ENCODE measurements around the gene ACACB. TPM values are rescaled to one million over a fixed set of nuclear protein-coding genes. Genes with fewer than 3 reads are reported as not detected.

ACACB gene
- total RNA-seq, 1 experiment from 2014 or later = 8.2 TPM

DNA sequence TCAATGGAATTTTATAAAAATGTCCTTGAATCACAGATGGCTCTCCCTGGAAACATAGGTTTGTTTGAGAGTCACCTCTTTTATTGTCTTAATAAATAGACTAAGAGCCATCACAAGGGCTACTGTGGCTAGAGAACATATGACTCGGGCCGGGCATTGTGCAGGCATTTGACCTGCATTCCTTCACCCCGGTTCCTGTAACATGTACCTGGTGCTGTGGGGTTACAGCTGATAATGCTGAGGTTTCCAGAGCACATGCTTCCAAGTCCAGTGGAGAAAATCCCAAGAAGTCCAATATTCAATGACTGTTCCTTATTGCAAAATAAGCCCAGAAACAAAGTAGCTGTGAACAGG, 1.0 kb upstream of the ACACB start:
- DNase-seq (ENCODE audit: low spot score) = no peak
- no peaks in the 10 kb centered on the region for H3K27me3 ChIP-seq (replicated peaks; ENCODE audit: insufficient read depth, low read depth, low read length, poor library complexity)
- POLR2A ChIA-PET (ENCODE audit: low non-redundant PET) = no interaction called here
- TF ChIP-seq EZH2 (IDR thresholded peaks at IDR 0.05; ENCODE audit: borderline replicate concordance, low read depth, low read length, poor library complexity, severe bottlenecking) = no peak
- TF ChIP-seq, protein P1, sequence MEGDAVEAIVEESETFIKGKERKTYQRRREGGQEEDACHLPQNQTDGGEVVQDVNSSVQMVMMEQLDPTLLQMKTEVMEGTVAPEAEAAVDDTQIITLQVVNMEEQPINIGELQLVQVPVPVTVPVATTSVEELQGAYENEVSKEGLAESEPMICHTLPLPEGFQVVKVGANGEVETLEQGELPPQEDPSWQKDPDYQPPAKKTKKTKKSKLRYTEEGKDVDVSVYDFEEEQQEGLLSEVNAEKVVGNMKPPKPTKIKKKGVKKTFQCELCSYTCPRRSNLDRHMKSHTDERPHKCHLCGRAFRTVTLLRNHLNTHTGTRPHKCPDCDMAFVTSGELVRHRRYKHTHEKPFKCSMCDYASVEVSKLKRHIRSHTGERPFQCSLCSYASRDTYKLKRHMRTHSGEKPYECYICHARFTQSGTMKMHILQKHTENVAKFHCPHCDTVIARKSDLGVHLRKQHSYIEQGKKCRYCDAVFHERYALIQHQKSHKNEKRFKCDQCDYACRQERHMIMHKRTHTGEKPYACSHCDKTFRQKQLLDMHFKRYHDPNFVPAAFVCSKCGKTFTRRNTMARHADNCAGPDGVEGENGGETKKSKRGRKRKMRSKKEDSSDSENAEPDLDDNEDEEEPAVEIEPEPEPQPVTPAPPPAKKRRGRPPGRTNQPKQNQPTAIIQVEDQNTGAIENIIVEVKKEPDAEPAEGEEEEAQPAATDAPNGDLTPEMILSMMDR (conservative IDR thresholded peaks at IDR 0.05; ENCODE audit: low read depth, low read length) = no peak
- no peak overlapping the region for H3K4me3 ChIP-seq (ENCODE audit: low read depth, low read length, poor library complexity, severe bottlenecking)
- peaks cover 6% of the 10 kb centered on the region for H3K4me1 ChIP-seq (ENCODE audit: insufficient read depth, low read length, poor library complexity, severe bottlenecking)
- CTCF ChIA-PET = no interaction called here
- no peak overlapping the region for H3K27ac ChIP-seq (ENCODE audit: low read depth, low read length, poor library complexity, severe bottlenecking)
- H3K36me3 ChIP-seq (ENCODE audit: insufficient read depth, low read length, poor library complexity, severe bottlenecking) = no peaks in the 10 kb centered on the region
- intact Hi-C loops (cut with micrococcal nuclease; ENCODE audit: unreplicated experiment) = no loop called here
- no peaks in the 10 kb centered on the region for H3K9me3 ChIP-seq (ENCODE audit: low read depth, low read length, poor library complexity, severe bottlenecking)
- BruUV-seq (replicated peaks) = no TSS peak

DNA sequence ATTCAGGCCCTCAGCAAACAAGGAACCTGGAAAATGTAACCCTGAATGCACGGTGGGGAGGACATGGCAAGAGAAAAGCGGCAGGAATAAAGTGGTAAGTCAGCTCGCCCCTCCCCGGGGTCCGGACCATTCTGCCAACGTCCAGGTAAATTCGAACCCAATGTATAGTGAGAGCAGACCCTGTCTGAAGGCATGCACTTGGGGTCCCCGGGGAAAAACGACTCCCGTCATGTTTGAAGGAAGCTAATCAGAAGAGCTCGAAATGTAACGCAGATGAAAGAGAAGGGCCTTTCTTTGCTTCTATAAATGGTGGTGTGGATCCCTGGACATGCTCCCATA, 193 bp downstream of the ACACB start:
- ChIA-PET POLR2A (ENCODE audit: low non-redundant PET) (no interaction called here), CTCF (interaction anchor here (0.7 kb wide), 1 partner anchor 89 kb away, joined by 5 read pairs; no protein-coding TSS in a partner anchor)
- no peak for DNase-seq (ENCODE audit: low spot score)
- H3K4me3 ChIP-seq (ENCODE audit: low read depth, low read length, poor library complexity, severe bottlenecking) = no peak overlapping the region
- no peak overlapping the region for H3K27ac ChIP-seq (ENCODE audit: low read depth, low read length, poor library complexity, severe bottlenecking)
- no peaks in the 10 kb centered on the region for H3K27me3 ChIP-seq (replicated peaks; ENCODE audit: insufficient read depth, low read depth, low read length, poor library complexity)
- BruUV-seq (replicated peaks) = no TSS peak
- TF ChIP-seq, protein P1 (conservative IDR thresholded peaks at IDR 0.05; ENCODE audit: low read depth, low read length) = no peak
- TF ChIP-seq EZH2 (IDR thresholded peaks at IDR 0.05; ENCODE audit: borderline replicate concordance, low read depth, low read length, poor library complexity, severe bottlenecking) = no peak
- intact Hi-C loops (cut with micrococcal nuclease; ENCODE audit: unreplicated experiment) = no loop called here
- no peaks in the 10 kb centered on the region for H3K4me1 ChIP-seq (ENCODE audit: insufficient read depth, low read length, poor library complexity, severe bottlenecking)
- H3K9me3 ChIP-seq (ENCODE audit: low read depth, low read length, poor library complexity, severe bottlenecking) = no peaks in the 10 kb centered on the region
- H3K36me3 ChIP-seq (ENCODE audit: insufficient read depth, low read length, poor library complexity, severe bottlenecking) = no peaks in the 10 kb centered on the region

DNA sequence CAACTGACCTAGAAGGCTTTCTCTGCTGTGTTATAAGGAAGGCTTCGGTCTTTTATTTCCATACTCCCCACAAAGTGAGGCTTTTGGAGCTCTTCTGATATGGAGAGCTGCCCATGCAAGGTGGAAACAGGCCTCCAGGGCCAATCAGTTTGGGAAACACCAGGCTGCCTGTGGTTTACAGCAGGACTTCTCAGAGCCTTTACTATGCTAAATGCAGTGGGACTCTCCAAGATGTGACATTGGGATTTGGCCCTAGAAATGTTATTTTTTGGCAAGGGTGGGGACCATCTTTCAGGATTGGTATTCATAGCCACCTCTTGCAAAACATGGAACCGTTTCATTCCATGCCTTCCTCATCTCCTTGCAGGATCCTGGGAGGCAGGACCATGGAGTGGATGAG, 3.7 kb downstream of the ACACB start:
- no TSS peak for BruUV-seq (replicated peaks)
- H3K36me3 ChIP-seq (ENCODE audit: insufficient read depth, low read length, poor library complexity, severe bottlenecking) = no peaks in the 10 kb centered on the region
- no peak overlapping the region for H3K4me3 ChIP-seq (ENCODE audit: low read depth, low read length, poor library complexity, severe bottlenecking)
- ChIA-PET POLR2A (ENCODE audit: low non-redundant PET) (no interaction called here), CTCF (no interaction called here)
- TF ChIP-seq EZH2 (IDR thresholded peaks at IDR 0.05; ENCODE audit: borderline replicate concordance, low read depth, low read length, poor library complexity, severe bottlenecking) = no peak
- TF ChIP-seq, protein P1 (conservative IDR thresholded peaks at IDR 0.05; ENCODE audit: low read depth, low read length) = no peak
- H3K27me3 ChIP-seq (replicated peaks; ENCODE audit: insufficient read depth, low read depth, low read length, poor library complexity) = no peaks in the 10 kb centered on the region
- no peaks in the 10 kb centered on the region for H3K4me1 ChIP-seq (ENCODE audit: insufficient read depth, low read length, poor library complexity, severe bottlenecking)
- H3K9me3 ChIP-seq (ENCODE audit: low read depth, low read length, poor library complexity, severe bottlenecking) = no peaks in the 10 kb centered on the region
- DNase-seq (ENCODE audit: low spot score) = no peak
- intact Hi-C loops (cut with micrococcal nuclease; ENCODE audit: unreplicated experiment) = no loop called here
- H3K27ac ChIP-seq (ENCODE audit: low read depth, low read length, poor library complexity, severe bottlenecking) = no peak overlapping the region

All from A673 (cell line).